Measurements from ENCODE around the gene TMOD2. TPM values are rescaled to one million over a fixed set of nuclear protein-coding genes. Genes with fewer than 3 reads are reported as not detected.

TMOD2 gene
- total RNA-seq, 1 experiment from 2014 or later = 3.0 TPM

DNA sequence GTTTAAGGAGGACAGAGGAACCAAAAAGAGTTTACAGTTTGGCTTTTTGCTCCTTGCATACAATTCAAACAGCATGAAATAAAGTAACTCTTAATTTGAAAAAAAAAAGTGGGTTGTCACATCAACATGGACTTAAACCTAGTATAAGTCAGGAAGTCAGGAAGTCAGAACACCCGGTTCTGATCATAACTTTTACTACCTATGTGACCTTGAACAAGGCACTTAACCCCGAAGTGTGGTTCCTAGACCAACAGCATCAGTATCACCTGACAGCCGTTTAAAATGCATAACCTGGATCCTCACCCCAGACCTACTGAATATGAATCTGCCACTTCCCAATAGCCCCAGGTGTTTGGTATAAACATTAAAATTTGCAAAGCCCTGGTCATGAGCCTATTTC is 32.7 kb upstream of the TMOD2 start:
- Histone ChIP-seq H3K9me3 (ENCODE audit: control insufficient read depth, low read depth, low read length) (no peaks in the 10 kb centered on the region), H2BK12ac (ENCODE audit: insufficient read length, low read depth, low read length) (no peak overlapping the region), H2BK120ac (ENCODE audit: low read depth, low read length, poor library complexity, severe bottlenecking) (no peak overlapping the region), H3K9ac (ENCODE audit: extremely low read depth, insufficient read length, low read length) (no peak overlapping the region), H3K14ac (ENCODE audit: insufficient read depth, low read length) (no peak overlapping the region), H2AFZ (ENCODE audit: low read length) (no peak overlapping the region), H3K79me2 (ENCODE audit: insufficient read depth, low read length) (no peaks in the 10 kb centered on the region), H3K27ac (ENCODE audit: insufficient read length, low read depth, low read length) (no peak overlapping the region), H2BK5ac (ENCODE audit: insufficient read length, low read length) (no peak overlapping the region), H4K5ac (ENCODE audit: insufficient read length, low read depth, low read length) (no peak overlapping the region), H3K79me1 (ENCODE audit: insufficient read depth, low read depth, low read length, poor library complexity, severe bottlenecking) (no peaks in the 10 kb centered on the region), H2AK5ac (ENCODE audit: insufficient read length, low read length) (no peak overlapping the region), H2BK15ac (ENCODE audit: low read depth, low read length) (no peak overlapping the region), H4K8ac (replicated peaks; ENCODE audit: insufficient read length, low read depth, low read length) (no peak overlapping the region), H4K91ac (ENCODE audit: insufficient read length, low read depth, low read length) (no peak overlapping the region), H4K20me1 (ENCODE audit: control insufficient read depth, insufficient read depth, insufficient read length) (no peaks in the 10 kb centered on the region), H3K4me2 (ENCODE audit: insufficient read depth, insufficient read length, low read length) (no peak overlapping the region), H3K23ac (ENCODE audit: insufficient read length, low read depth, low read length) (no peak overlapping the region), H3K23me2 (ENCODE audit: insufficient read length, low read depth, low read length, poor library complexity, severe bottlenecking) (no peaks in the 10 kb centered on the region), H3K4me1 (ENCODE audit: insufficient read depth, low read length) (no peaks in the 10 kb centered on the region), H3K4ac (ENCODE audit: low read depth, low read length) (no peak overlapping the region), H3T11ph (ENCODE audit: low read length) (no peak overlapping the region), H3K56ac (ENCODE audit: insufficient read length, low read depth, low read length) (no peak overlapping the region), H2BK20ac (ENCODE audit: low read depth, low read length, poor library complexity, severe bottlenecking) (no peak overlapping the region), H3K27me3 (ENCODE audit: insufficient read depth, low read length) (no peaks in the 10 kb centered on the region), H3K18ac (ENCODE audit: insufficient read length, low read depth, low read length) (no peak overlapping the region)
- no CpG with 5 or more reads among the region's 3 CpGs for WGBS (ENCODE audit: extremely low coverage, insufficient read length, low lambda C conversion rate)
- Mint-ChIP-seq H3K9me3 (no peaks in the 10 kb centered on the region), H3K4me3 (no peak overlapping the region), H3K4me1 (peaks cover 4 to 7% of the 10 kb centered on the region in 2 experiments; a peak in 3 of 4 replicates), H3K27me3 (ENCODE audit: low read depth) (no peaks in the 10 kb centered on the region), H3K27ac (no peak overlapping the region), H3K36me3 (ENCODE audit: insufficient read depth in 1 of 3, low read depth in 3 of 3) (peaks cover 0 to 14% (median 6%) of the 10 kb centered on the region in 3 experiments; a peak in 5 of 7 replicates)
- TF ChIP-seq, protein P1, sequence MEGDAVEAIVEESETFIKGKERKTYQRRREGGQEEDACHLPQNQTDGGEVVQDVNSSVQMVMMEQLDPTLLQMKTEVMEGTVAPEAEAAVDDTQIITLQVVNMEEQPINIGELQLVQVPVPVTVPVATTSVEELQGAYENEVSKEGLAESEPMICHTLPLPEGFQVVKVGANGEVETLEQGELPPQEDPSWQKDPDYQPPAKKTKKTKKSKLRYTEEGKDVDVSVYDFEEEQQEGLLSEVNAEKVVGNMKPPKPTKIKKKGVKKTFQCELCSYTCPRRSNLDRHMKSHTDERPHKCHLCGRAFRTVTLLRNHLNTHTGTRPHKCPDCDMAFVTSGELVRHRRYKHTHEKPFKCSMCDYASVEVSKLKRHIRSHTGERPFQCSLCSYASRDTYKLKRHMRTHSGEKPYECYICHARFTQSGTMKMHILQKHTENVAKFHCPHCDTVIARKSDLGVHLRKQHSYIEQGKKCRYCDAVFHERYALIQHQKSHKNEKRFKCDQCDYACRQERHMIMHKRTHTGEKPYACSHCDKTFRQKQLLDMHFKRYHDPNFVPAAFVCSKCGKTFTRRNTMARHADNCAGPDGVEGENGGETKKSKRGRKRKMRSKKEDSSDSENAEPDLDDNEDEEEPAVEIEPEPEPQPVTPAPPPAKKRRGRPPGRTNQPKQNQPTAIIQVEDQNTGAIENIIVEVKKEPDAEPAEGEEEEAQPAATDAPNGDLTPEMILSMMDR (conservative IDR thresholded peaks at IDR 0.05) = no peak
- DNase-seq = no peak
